PFSK-1 (cell line): ENCODE data around the gene LCP2.

ENCODE experiments used
- POLR2AphosphoS5 ChIP-seq: IDR thresholded peaks from 2 replicates; pipeline ENCODE4 v1.6.1; 2012; ENCODE audit warnings: low read depth, mild to moderate bottlenecking, control low read depth, low read length, moderate library complexity
- REST ChIP-seq, 2 experiments: IDR thresholded peaks; 2 replicates each; pipeline versions ENCODE4 v1.6.1 to v1.8.0; 2011 to 2012; ENCODE audit warnings: low read depth in 2 of 2, low read length in 2 of 2, control low read depth in 1 of 2, inconsistent platforms in 1 of 2, mild to moderate bottlenecking in 1 of 2, moderate library complexity in 1 of 2; ENCODE audit not compliant: insufficient read depth in 1 of 2
- SIN3A ChIP-seq: IDR thresholded peaks from 2 replicates; pipeline ENCODE4 v1.6.1; 2012; ENCODE audit warnings: mild to moderate bottlenecking, low read length, moderate library complexity, borderline replicate concordance; ENCODE audit not compliant: insufficient read depth
- TAF1 ChIP-seq: IDR thresholded peaks from 2 replicates; pipeline ENCODE4 v1.6.1; 2012; ENCODE audit warnings: low read length, control low read depth, borderline replicate concordance; ENCODE audit not compliant: insufficient read depth

GRCh38 chr5:170293273-170293672 lies 4.3 kb downstream of the LCP2 start:
- TF ChIP-seq TAF1, result no peak
- TF ChIP-seq REST (IDR thresholded peaks at IDR 0.05; ENCODE audit: insufficient read depth in 1 of 2, low read depth in 2 of 2, low read length in 2 of 2), result no peak
- TF ChIP-seq POLR2AphosphoS5, result no peak
- no peak for TF ChIP-seq SIN3A
